Measurements from ENCODE around the gene FGF11. TPM values are rescaled to one million over a fixed set of nuclear protein-coding genes. Genes with fewer than 3 reads are reported as not detected.

The FGF11 gene
- total RNA-seq, 2 experiments from 2014 or later, result 1.5 to 1.7 TPM

GRCh38 chr17:7437950-7438614, 1.2 kb upstream of the FGF11 start:
- peaks cover 60% of the 10 kb centered on the region for H3K4me1 ChIP-seq (ENCODE audit: insufficient read depth, low read length)
- no peak for TF ChIP-seq CTCF (IDR thresholded peaks at IDR 0.05)
- no peak for ATAC-seq (ENCODE audit: poor library complexity)
- intact Hi-C loops (cut with DNase I, micrococcal nuclease), result loop anchor here (1.0 to 10.0 kb wide), 11 partner anchors 41 to 391 kb away; partner anchors contain the start of genes CTDNEP1 (in 1 of the 2), EIF5A (in 1 of the 2), ELP5 (in 1 of the 2) and KCTD11 (in 1 of the 2)
- peaks cover 38 to 47% of the 10 kb centered on the region in 2 experiments for H3K27me3 ChIP-seq (ENCODE audit: control insufficient read depth in 1 of 2, insufficient read depth in 2 of 2, low read length in 2 of 2)
- no peaks in the 10 kb centered on the region for H3K36me3 ChIP-seq (ENCODE audit: insufficient read depth, low read length)
- H3K4me3 Mint-ChIP-seq, result peak overlapping the region; percentile 85
- no peaks in the 10 kb centered on the region for H3K9me3 Mint-ChIP-seq
- peaks cover 4% of the 10 kb centered on the region for H3K36me3 Mint-ChIP-seq (ENCODE audit: low read depth)
- H3K9me3 ChIP-seq (ENCODE audit: control insufficient read depth in 1 of 2, insufficient read depth in 1 of 2, low read length in 2 of 2), result peaks cover 0 to 12% of the 10 kb centered on the region in 2 experiments
- H3K27ac Mint-ChIP-seq, result peak overlapping the region; percentile 43
- H3K4me1 Mint-ChIP-seq (ENCODE audit: low read depth), result peaks cover 48% of the 10 kb centered on the region
- peaks cover 44% of the 10 kb centered on the region for H3K27me3 Mint-ChIP-seq
- ChIA-PET POLR2A (interaction anchor here (0.6 to 9.0 kb wide), 7 partner anchors 17 to 249 kb away, joined by 3 to 156 read pairs (median 4); partner anchors contain the start of genes GABARAP, POLR2A, SLC35G6 and TP53), CTCF (interaction anchor here (1.7 to 4.8 kb wide), 8 partner anchors 17 to 123 kb away, joined by 3 to 61 read pairs (median 36); partner anchors contain the start of genes POLR2A, SENP3, TMEM95 and ZBTB4)
- peak overlapping the region; percentile 39 for H3K4me3 ChIP-seq (ENCODE audit: low read length)
- no peak overlapping the region for H3K27ac ChIP-seq (ENCODE audit: low read depth in 1 of 2, low read length in 2 of 2)
- DNase-seq, result peak in 13 of 14 experiments; percentile 23 to 83 (median 59)

GRCh38 chr17:7438656-7439460, 454 bp upstream of the FGF11 start:
- H3K9me3 ChIP-seq (ENCODE audit: control insufficient read depth in 1 of 2, insufficient read depth in 1 of 2, low read length in 2 of 2), result peaks cover 0 to 12% of the 10 kb centered on the region in 2 experiments
- no peak overlapping the region for H3K27ac ChIP-seq (ENCODE audit: low read depth in 1 of 2, low read length in 2 of 2)
- Mint-ChIP-seq H3K27ac (peak overlapping the region; percentile 43), H3K27me3 (peaks cover 52% of the 10 kb centered on the region), H3K4me3 (peak overlapping the region; percentile 85), H3K36me3 (ENCODE audit: low read depth) (peaks cover 4% of the 10 kb centered on the region), H3K4me1 (ENCODE audit: low read depth) (peaks cover 48% of the 10 kb centered on the region), H3K9me3 (no peaks in the 10 kb centered on the region)
- ChIA-PET POLR2A (interaction anchor here (0.6 to 9.0 kb wide), 6 partner anchors 16 to 248 kb away, joined by 3 to 156 read pairs (median 4); partner anchors contain the start of genes GABARAP, POLR2A, SLC35G6 and TP53), CTCF (interaction anchor here (1.9 to 4.8 kb wide), 4 partner anchors 40 to 122 kb away, joined by 5 to 61 read pairs (median 36); partner anchors contain the start of genes POLR2A, SENP3 and ZBTB4)
- H3K4me3 ChIP-seq (ENCODE audit: low read length), result peak overlapping the region; percentile 39
- DNase-seq (no peak), ATAC-seq (ENCODE audit: poor library complexity) (no peak)
- TF ChIP-seq CTCF (IDR thresholded peaks at IDR 0.05), result no peak
- H3K4me1 ChIP-seq (ENCODE audit: insufficient read depth, low read length), result peaks cover 60% of the 10 kb centered on the region
- intact Hi-C loops (cut with DNase I, micrococcal nuclease), result loop anchor here (1.0 to 10.0 kb wide), 7 partner anchors 15 to 392 kb away; partner anchors contain the start of genes CTDNEP1 (in 1 of the 2), EIF5A (in 1 of the 2), ELP5 (in 1 of the 2) and KCTD11 (in 1 of the 2)
- H3K36me3 ChIP-seq (ENCODE audit: insufficient read depth, low read length), result no peaks in the 10 kb centered on the region
- H3K27me3 ChIP-seq (ENCODE audit: control insufficient read depth in 1 of 2, insufficient read depth in 2 of 2, low read length in 2 of 2), result peaks cover 46 to 55% of the 10 kb centered on the region in 2 experiments
